DOHH2 (cell line): ENCODE data around the gene MOV10L1.

Experiments used
- H3F3A ChIP-seq: fragments of 200-600 bp; sonication (generic), shearing (Covaris generic); 2 replicates; pipeline ENCODE4 v1.6.0; 2016; ENCODE audit warnings: antibody characterized with exemption, mild to moderate bottlenecking; ENCODE audit not compliant: control insufficient read depth, insufficient read depth
- H3K27ac ChIP-seq: fragments of 200-600 bp; sonication (generic); 2 replicates; pipeline ENCODE4 v1.5.1; 2014; ENCODE audit warnings: low read depth, mild to moderate bottlenecking, low read length, moderate library complexity
- H3K27me3 ChIP-seq: fragments of 200-600 bp; sonication (generic); 2 replicates; pipeline ENCODE4 v1.6.1; 2014; ENCODE audit warnings: mild to moderate bottlenecking, low read length, mixed read lengths; ENCODE audit not compliant: control insufficient read depth
- H3K36me3 ChIP-seq: fragments of 200-600 bp; sonication (generic); 2 replicates; pipeline ENCODE4 v1.6.1; 2014; ENCODE audit warnings: mild to moderate bottlenecking, low read length, moderate library complexity, mixed read lengths; ENCODE audit not compliant: control insufficient read depth
- H3K4me1 ChIP-seq: fragments of 200-600 bp; sonication (generic); 2 replicates; pipeline ENCODE4 v1.6.1; 2014; ENCODE audit warnings: mild to moderate bottlenecking, low read length, mixed read lengths; ENCODE audit not compliant: control insufficient read depth
- H3K4me2 ChIP-seq: fragments of 200-600 bp; sonication (generic); 2 replicates; pipeline ENCODE4 v1.6.0; 2014; ENCODE audit warnings: mild to moderate bottlenecking, low read length, moderate library complexity
- H3K4me3 ChIP-seq: fragments of 200-600 bp; sonication (generic); 2 replicates; pipeline ENCODE4 v1.5.1; 2014; ENCODE audit warnings: mild to moderate bottlenecking, low read length, mixed read lengths
- H3K79me2 ChIP-seq: fragments of 200-600 bp; sonication (generic); 2 replicates; pipeline ENCODE4 v1.6.1; 2014; ENCODE audit warnings: mild to moderate bottlenecking, low read length, mixed read lengths; ENCODE audit not compliant: control insufficient read depth
- H3K9me2 ChIP-seq: fragments of 200-600 bp; sonication (generic); replicated peaks from 2 replicates; pipeline ENCODE4 v1.6.1; 2014; ENCODE audit warnings: mild to moderate bottlenecking, low read length, mixed read lengths; ENCODE audit not compliant: control insufficient read depth
- H3K9me3 ChIP-seq: fragments of 200-600 bp; sonication (generic); 2 replicates; pipeline ENCODE4 v1.6.1; 2014; ENCODE audit warnings: antibody characterized with exemption, low read length, mixed read lengths; ENCODE audit not compliant: control insufficient read depth, insufficient read depth
- H4K20me1 ChIP-seq: fragments of 200-600 bp; sonication (generic); 2 replicates; pipeline ENCODE4 v1.6.0; 2014; ENCODE audit warnings: low read depth, mild to moderate bottlenecking, antibody characterized with exemption, low read length, moderate library complexity; ENCODE audit not compliant: control insufficient read depth, insufficient read depth
- EZH2phosphoT487 ChIP-seq: fragments of 200-600 bp; sonication (generic); IDR thresholded peaks from 2 replicates; pipeline ENCODE4 v1.6.1; 2017; ENCODE audit warnings: borderline replicate concordance, mild to moderate bottlenecking, antibody characterized with exemption, low read length, moderate library complexity, mixed read lengths
- TF ChIP-seq, protein P1 (sequence below): fragments of 200-600 bp; sonication (generic); IDR thresholded peaks from one replicate; pipeline ENCODE4 v1.5.1; 2014; ENCODE audit warnings: antibody characterized with exemption, mild to moderate bottlenecking, low read depth, low read length; ENCODE audit not compliant: poor library complexity, severe bottlenecking

The MOV10L1 gene

DNA sequence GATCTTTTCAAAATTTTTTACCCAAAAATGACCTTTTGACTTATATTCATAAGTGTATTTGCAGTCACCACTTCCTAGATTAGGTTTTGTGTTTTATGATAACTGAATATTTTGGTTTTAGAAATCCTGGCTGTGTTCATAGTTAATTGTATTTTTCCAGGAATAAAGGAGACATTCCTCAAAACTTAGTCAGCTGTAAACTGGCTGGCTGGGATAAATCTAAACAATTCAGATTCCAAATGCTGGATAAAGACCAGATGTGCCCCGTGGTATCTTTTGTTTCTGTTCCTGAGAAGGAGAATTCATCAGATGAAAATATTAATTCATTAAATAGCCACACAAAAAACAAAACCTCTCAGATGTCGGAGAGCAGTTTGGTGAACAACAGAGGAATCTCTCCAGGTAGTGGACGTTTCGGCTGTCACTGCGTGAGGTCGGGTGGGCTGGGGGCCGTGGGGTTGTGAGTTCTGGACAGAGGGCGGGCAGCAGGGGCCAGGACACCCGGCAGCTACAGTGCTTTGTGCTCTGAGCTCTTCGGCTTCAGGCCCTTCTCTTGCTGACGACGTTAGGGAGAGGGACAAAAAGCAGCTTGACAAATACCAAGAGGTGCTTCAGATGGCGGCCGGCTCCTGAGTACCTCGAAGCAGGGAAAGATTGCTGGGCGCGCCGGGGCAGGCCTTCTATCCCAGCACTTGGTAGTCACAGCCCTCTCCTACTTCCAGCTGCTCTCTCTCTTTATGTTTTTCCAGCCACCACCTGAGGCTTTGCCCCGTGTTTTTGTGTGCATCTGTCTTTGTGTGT lies 24.6 kb downstream of the MOV10L1 start:
- TF ChIP-seq, protein P1, sequence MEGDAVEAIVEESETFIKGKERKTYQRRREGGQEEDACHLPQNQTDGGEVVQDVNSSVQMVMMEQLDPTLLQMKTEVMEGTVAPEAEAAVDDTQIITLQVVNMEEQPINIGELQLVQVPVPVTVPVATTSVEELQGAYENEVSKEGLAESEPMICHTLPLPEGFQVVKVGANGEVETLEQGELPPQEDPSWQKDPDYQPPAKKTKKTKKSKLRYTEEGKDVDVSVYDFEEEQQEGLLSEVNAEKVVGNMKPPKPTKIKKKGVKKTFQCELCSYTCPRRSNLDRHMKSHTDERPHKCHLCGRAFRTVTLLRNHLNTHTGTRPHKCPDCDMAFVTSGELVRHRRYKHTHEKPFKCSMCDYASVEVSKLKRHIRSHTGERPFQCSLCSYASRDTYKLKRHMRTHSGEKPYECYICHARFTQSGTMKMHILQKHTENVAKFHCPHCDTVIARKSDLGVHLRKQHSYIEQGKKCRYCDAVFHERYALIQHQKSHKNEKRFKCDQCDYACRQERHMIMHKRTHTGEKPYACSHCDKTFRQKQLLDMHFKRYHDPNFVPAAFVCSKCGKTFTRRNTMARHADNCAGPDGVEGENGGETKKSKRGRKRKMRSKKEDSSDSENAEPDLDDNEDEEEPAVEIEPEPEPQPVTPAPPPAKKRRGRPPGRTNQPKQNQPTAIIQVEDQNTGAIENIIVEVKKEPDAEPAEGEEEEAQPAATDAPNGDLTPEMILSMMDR = no peak
- no peak for TF ChIP-seq EZH2phosphoT487
- H3K79me2 ChIP-seq = no peaks in the 10 kb centered on the region
- no peaks in the 10 kb centered on the region for H4K20me1 ChIP-seq
- H3K4me3 ChIP-seq = no peak overlapping the region
- no peaks in the 10 kb centered on the region for H3F3A ChIP-seq
- no peaks in the 10 kb centered on the region for H3K9me2 ChIP-seq
- H3K36me3 ChIP-seq = no peaks in the 10 kb centered on the region
- peaks cover 28% of the 10 kb centered on the region for H3K27me3 ChIP-seq
- H3K27ac ChIP-seq = no peak overlapping the region
- no peak overlapping the region for H3K4me2 ChIP-seq
- H3K4me1 ChIP-seq = peaks cover 20% of the 10 kb centered on the region
- H3K9me3 ChIP-seq = no peaks in the 10 kb centered on the region

DNA sequence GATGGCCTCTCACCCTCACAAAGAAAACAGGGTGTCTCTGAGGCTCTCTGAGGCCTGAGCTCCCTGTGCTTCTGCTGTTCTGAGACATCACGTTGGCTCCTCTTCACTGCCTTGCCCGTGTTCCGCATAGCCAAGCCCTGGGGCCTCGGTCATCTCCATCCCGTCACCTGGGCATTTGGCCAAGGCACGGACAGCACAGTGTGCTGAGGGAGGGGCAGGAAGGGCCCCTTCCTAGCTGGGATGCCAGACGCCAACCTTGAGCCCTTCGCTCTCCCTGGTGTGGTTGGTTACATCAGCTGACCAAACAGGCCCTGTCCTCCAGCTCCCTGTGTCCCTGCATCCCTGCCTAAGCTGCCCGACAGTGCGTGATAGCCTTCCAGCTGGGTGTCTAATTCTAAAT lies 25.9 kb downstream of the MOV10L1 start:
- TF ChIP-seq, protein P1 = no peak
- TF ChIP-seq EZH2phosphoT487 = no peak
- H3F3A ChIP-seq = no peaks in the 10 kb centered on the region
- no peaks in the 10 kb centered on the region for H4K20me1 ChIP-seq
- no peaks in the 10 kb centered on the region for H3K79me2 ChIP-seq
- no peaks in the 10 kb centered on the region for H3K9me3 ChIP-seq
- H3K27ac ChIP-seq = no peak overlapping the region
- H3K9me2 ChIP-seq = no peaks in the 10 kb centered on the region
- H3K36me3 ChIP-seq = no peaks in the 10 kb centered on the region
- H3K27me3 ChIP-seq = peaks cover 38% of the 10 kb centered on the region
- peaks cover 20% of the 10 kb centered on the region for H3K4me1 ChIP-seq
- no peak overlapping the region for H3K4me2 ChIP-seq
- H3K4me3 ChIP-seq = no peak overlapping the region

DNA sequence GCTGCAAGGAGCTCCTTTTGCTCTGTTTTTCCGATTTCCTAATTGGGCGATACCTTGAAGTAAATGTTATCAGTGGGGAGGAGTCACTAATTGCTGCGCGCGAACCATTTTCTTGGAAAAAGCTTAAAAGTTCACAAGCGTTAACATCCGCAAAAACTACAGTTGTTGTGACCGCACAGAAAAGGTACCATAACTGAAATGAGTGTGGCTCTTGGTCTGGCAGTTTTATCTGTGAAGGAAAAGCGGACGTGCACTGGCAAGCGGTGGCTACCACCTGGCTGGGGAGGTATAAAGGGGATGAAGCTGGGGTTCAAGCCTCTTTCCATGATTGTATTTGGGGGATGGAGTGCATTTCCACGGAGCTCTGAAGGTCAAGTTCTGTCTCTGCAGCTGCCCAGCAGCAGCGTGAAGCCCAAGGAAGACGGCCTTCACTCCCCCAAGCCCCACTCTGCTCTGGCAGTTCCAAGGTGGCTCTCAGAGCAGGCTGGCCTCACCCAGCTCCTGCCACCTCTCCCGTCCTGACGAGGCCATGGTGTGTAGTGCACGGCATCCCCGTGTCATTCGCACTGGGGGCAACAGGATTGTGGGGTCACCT lies 27.5 kb downstream of the MOV10L1 start:
- no peaks in the 10 kb centered on the region for H3K79me2 ChIP-seq
- H4K20me1 ChIP-seq = no peaks in the 10 kb centered on the region
- H3F3A ChIP-seq = no peaks in the 10 kb centered on the region
- H3K4me3 ChIP-seq = no peak overlapping the region
- 0 out of 2 replicates have a peak, but pooled peaks cover 4% of the 10 kb centered on the region for H3K9me3 ChIP-seq
- no peaks in the 10 kb centered on the region for H3K36me3 ChIP-seq
- no peak overlapping the region for H3K4me2 ChIP-seq
- H3K27ac ChIP-seq = no peak overlapping the region
- peaks cover 11% of the 10 kb centered on the region for H3K4me1 ChIP-seq
- H3K9me2 ChIP-seq = no peaks in the 10 kb centered on the region
- TF ChIP-seq, protein P1 = no peak
- peaks cover 45% of the 10 kb centered on the region for H3K27me3 ChIP-seq
